HG03064 (cell line): ENCODE data around the gene IL22RA2.

ENCODE experiments used
- ATAC-seq: cut with Tn5 transposase; IDR thresholded peaks from one replicate; pipeline ENCODE4 v1.9.1; 2021; ENCODE audit warnings: low read depth; ENCODE audit not compliant: unreplicated experiment

The IL22RA2 gene

GRCh38 chr6:137197684-137198645, 24.5 kb upstream of the IL22RA2 start:
- ATAC-seq, result no peak

GRCh38 chr6:137193256-137194070, 20.0 kb upstream of the IL22RA2 start:
- no peak for ATAC-seq

DNA sequence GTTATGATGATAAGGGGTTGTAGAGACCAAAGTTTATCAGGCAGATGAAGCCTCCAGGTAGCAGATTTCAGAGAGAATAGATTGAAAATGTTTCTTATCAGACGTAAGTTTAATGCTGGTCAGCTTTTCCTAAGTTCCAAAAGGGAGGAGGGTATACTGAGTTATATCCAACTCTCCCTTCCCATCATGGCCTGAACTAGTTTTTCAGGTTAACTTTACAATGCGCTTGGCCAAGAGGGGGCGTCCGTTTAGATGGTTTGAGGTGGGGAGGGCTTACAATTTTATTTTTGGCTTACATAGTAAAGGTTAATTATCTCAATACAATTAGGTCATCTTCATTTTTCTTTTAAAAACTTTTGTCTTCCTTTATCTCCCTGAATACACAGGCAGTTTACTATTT, 19.4 kb upstream of the IL22RA2 start:
- ATAC-seq, result no peak

DNA sequence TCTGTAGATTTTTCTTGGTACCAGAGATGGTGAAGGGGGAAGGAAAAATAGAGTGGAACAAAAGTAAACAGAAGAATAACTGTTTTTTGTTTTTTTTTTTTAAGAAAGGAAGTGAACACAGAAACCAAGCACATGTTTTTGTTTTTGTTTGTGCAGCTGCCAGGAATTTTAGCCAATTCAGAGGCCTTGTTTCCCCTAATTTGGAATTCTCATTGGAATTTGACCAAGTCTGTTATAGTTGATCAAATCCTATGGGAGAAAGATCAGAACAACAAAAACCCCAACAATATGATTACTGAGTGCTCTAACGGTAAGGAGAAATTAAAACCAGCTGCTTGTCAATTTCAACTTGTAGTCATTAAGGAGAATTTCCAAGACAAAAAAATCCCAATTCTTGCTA, 18.2 kb upstream of the IL22RA2 start:
- ATAC-seq, result no peak

GRCh38 chr6:137191236-137191635, 17.8 kb upstream of the IL22RA2 start:
- ATAC-seq, result no peak

GRCh38 chr6:137190583-137191094, 17.2 kb upstream of the IL22RA2 start:
- ATAC-seq, result no peak

DNA sequence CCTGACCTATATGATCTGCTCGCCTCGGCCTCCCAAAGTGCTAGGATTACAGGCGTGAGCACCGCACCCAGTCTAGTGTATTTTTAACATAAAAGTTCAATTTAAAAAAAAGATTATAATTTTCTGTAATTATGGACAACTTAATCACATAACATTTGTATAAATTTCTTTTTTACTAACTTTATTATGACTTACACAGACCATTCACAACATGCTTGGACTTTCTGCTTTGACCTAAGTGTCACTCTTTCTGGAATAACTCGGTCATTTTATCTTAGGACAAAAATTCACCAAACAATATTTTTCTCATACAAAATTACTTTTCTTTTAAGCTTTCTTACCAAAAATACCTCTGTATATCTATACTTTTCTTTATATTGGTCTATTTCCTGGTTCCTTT, 15.4 kb upstream of the IL22RA2 start:
- no peak for ATAC-seq

DNA sequence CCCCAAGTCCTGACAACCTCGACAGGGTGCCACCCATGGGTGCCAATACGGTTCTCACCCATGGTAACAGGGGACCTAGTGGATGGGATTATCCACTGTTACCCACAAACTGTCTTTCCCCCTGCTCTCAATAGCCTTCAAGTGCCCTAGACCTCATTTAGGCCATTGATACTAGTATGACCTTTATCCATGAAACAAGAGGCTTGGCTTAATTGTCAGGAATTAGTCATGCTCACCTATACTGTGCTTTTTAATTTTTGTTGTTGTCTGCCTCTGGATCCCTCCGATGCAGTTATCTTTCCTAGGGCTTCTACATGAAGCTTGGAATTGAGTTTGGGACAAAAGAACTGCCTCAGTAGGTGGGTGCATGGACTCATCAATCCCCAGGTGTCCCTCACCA, 11.8 kb upstream of the IL22RA2 start:
- ATAC-seq, result no peak

- ATAC-seq, result no peak
Observed at GRCh38 chr6:137182654-137183073, 9.2 kb upstream of the IL22RA2 start.

GRCh38 chr6:137181891-137182653, 8.6 kb upstream of the IL22RA2 start:
- ATAC-seq, result no peak

- ATAC-seq, result no peak
Observed at GRCh38 chr6:137177611-137178010, 4.2 kb upstream of the IL22RA2 start.

DNA sequence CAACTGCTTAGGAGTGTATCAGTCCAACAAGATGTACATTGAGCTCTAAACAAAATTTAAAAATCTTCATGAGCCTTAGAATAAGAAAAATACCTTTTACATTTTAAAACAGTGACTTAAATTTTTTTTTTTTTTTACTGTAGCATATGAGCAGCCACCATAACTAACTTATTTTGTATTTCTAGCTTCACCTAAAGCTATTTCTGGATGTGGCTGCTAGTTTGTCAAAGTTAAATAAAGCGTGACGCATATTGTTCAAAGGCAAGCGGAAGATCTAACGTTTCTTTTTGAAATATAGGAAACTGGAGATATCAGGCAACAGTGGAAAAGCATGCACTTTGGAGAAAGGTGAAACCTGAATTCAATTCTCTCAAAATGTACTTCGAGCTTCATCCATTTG, 3.3 kb upstream of the IL22RA2 start:
- ATAC-seq, result no peak

DNA sequence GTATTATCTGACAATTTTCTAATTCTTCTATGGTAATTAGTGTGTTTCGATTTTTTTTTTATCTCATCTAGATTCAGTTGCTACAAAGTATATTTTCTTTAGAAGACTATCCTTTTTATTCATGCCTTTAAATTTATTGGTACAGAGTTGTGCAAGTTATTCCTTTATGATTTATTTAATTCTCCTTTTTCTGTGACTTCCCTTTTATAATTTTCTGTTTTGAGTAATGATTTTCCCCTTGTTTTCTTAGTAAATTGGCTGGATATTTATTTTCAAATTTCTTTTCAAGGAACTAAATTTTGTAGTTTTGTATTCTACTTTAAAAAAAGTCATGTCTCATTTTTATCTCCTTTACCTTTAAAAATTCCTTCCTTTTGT, 2.4 kb upstream of the IL22RA2 start:
- no peak for ATAC-seq

DNA sequence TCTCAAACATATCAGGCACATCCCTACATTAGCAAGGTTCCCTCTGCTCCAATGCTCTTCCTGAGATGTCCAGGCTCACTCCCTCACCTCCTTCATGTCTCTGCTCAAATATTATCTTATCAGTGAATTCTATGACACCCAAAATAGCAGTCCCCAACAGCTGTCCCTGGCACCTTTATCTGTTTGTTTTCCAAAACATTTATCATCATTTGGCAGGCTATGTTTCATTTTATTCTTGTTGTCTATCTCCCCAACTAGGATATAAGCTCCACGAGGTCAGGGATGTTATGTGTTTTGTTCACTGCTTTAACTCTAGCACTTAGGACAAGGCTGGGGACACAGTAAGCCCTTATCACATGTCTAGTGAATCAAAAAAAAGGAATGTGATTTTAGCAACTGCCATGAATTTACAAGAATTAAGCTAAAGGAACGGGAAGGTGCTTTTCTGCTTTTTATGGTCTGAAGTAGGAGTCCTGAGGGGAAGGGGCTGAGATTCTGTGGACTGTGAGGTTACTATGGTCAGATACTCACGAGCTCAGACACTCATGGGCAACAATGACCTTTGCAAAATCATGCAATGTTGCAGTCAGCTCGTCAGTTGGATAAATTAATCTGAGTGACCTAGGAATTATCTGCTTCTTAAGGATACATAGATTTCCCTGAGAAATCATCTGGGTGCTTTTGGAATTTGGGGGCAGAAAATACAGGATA, 1.9 kb upstream of the IL22RA2 start:
- ATAC-seq, result no peak

DNA sequence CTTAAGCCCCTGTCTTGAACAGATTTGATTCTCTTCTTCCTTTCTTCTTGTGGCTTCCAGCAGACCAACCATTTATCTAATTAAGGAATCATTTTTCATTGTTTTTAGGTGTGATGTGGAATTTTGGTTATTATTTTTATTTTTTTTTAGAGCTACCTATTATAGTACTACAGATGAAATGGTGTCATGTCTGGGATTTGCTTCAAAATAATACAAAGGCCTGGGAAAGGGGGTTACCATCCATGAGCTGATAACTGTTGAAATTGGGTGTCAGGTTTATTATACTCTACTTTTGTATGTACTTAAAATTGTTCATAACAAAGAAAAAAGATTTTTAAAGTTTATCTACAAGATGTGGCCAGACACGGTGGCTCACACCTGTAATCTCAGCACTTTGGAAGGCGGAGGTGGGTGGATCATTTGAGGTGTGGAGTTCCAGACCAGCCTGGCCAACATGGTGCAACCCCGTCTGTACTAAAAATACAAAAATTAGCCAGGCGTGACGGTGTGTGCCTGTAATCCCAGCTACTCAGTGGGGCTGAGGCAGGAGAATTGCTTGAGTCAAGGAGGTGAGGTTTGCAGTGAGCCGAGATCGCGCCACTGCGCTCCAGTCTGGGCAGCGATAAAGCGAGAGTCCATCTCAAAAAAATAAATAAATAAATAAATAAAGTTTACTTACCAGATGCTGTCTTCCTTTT, 561 bp downstream of the IL22RA2 start:
- no peak for ATAC-seq

DNA sequence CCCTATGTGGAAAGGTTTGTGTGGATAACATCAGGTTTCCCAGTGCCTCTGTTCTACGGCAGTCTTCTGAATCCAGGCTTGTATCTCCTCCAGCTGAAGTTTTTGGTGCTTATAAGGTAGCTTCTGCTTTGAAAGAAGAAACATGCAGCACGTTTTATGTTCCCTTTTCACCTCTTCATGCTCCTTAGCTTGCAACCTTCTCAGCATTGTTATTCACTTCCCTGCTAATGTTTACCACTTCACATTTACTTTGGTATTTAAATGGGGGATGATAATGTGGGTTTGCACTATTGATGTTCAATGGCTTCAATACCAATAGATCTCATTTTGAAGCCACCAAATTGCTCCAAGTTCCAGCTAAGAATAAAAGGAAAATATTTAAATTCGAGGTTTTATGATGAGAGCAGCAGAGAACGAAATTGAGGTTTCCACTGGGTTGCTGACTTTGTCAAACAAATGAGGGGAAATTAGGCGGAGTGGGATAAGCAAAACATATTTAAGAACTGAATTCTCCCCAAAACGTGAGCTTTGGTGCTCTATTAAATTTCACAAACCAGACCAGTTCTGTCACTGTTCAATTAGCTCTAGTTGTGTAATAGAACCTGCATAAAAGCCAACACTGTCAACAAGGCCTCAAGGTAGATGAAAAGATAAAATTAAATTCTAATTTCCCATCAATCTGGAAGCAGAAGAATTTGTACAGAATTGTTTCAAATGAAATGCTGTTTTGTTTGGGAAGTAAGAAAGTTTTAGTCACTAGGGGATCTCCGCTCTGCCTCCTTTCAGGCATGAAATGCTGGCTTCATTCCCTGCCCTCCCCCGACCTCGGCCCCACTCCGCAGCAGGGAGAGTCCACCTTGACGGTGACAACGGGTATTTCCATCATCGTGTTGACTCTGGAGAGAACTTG, 1.4 kb downstream of the IL22RA2 start:
- ATAC-seq, result no peak

DNA sequence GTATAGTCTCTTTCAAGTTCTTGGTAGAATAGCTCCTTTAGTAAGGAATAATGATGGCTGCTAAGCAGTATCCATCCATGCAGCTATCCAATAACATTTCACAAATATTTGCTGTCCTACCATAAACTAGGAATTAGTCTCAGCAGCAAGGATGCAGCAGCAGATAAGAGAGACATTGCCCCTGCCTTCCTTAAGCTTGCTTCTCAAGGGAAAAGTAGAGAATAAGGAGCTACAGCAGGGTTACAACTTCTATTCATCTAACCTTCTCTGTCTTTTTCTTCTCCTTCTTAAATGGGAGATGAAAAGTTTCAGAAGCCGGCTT, 2.4 kb downstream of the IL22RA2 start:
- no peak for ATAC-seq

DNA sequence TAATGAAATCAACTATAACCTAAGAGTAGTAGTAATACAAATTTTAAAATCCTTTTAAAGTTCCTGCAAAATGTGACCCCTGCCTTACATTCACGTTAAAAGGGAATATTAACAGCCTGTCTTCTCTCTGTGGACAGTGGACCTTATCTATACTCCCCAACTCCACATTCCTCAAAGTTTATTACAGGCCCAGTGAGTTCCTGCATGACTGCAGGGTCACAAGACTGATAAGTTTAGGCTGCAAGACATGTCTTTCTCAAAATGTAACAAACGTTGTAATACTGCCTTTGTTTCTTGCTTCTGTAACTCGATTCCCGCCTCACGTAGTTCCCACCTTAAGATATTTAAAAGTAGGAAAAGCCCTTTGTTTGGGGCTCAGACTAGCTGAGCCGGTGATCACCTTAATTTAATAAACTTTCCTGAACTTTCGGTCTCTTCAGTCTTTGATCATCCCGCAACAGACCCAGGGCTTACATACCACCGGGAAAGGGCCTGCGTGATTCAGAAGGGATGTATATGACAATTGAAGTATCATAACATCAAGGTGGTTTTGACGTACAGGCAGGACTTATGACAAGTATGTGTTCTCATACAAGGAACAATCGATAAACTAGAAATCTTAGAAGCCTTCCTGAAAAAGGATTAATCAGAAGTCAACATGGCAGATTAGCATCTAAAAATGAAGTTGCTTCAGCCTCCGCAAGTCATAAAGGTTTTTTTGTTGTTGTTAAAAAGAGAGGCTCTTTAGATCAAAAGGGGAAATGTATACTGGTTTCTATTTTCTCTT, 3.0 kb downstream of the IL22RA2 start:
- ATAC-seq, result no peak
